HL-60/S4 (cell line): ENCODE measurements around the gene ADARB2.

ENCODE experiments used
- in situ Hi-C: fragments of 300-500 bp; cut with MboI; formaldehyde crosslinking; loops from 2 replicates; pipeline ENCODE4 v1.14.3; 2022; ENCODE audit warnings: low sequenced_read_pairs

ADARB2 gene

DNA sequence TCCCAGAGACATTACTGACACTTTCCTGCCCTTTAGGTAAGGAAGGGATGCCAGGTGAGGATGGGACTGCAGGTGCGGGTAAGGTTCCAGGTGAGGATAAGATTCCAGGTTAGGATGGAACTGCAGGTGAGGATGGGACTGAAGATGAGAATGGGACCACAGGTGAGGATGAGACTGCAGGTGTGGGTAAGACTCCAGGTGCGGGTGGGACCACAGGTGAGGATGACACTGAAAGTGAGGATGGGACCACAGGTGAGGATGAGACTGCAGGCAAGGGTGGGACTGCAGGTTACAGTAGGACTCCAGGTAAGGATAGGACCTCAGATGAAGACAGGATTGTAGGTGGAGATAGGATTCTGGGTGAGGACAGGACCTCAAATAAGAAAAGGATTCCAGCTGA lies 358.9 kb downstream of the ADARB2 start:
- in situ Hi-C loops: no loop called here

DNA sequence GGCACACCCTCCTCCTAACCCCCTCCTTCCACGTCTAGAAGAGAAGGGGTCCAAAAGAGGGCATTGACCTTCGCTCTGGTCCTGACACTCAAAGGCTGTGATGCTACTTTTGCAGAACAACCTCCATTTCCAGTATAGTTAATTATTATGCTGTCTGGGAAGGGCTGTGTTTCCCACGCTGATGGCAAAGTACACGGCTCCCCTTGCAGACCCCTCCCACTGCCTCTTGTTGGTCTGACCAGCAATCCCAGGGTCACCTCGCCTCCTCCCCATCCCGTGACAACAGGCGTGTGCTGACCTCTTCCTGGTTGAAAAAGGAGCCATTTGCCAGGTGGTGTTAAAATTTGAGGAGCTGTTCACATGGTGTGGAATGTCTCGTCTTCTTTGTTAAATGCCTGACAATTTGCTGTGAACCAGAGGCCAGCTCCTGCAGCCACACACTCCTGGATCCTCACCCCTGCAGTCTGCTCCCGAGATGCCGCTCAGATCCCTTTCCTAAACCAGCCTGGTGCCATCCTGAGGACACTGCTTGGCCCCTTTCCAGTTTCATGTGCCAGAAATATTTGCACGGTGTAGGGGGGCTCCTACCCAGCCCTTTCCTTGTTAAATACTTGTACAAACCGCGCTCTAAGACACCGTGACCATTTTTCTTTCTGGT lies 359.5 kb downstream of the ADARB2 start:
- in situ Hi-C loops: no loop called here

DNA sequence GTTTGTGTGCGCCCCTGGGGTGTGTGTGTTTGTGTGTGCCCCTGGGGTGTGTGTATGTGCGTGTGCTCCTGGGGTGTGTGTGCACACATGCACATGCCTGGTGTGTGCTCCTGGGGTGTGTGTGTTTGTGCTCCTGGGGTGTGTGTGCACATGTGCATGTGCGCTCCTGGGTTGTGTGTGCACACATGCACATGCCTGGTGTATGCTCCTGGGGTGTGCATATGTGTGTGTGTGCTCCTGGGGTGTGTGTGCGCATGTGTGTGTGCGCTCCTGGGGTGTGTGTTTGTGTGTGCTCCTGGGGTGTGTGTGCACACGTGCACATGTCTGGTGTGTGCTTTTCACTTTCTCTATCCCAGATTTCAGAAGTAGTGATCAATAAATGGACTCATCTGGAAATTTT lies 360.1 kb downstream of the ADARB2 start:
- in situ Hi-C loops: no loop called here

DNA sequence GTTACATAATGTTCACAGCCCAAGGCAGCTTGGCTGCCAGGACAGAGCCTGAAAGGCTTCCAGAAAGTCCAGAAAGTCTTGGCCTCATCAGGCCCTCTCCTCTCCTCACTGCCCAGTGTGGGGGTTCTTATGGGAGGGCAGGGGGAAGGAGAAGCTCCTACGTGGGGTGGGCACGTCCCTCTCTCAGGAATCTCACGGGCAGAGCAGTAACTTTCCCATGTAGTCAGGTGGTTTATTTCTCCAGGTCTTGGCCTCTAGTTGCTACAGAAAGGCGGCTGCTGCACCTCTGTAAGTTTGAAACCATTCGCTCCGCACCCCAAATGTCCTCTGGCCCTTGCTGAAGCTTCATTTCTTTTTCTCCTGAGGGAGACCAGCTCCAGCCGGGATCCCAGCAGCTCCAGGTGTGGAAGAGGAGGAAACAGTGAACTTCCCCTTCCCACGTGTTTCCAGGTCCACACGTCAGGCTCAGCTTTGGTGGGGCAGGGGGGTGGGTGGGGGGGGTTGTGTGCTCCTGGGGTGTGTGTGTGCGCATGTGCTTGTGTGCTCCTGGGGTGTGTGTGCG lies 360.9 kb downstream of the ADARB2 start:
- in situ Hi-C loops: no loop called here

DNA sequence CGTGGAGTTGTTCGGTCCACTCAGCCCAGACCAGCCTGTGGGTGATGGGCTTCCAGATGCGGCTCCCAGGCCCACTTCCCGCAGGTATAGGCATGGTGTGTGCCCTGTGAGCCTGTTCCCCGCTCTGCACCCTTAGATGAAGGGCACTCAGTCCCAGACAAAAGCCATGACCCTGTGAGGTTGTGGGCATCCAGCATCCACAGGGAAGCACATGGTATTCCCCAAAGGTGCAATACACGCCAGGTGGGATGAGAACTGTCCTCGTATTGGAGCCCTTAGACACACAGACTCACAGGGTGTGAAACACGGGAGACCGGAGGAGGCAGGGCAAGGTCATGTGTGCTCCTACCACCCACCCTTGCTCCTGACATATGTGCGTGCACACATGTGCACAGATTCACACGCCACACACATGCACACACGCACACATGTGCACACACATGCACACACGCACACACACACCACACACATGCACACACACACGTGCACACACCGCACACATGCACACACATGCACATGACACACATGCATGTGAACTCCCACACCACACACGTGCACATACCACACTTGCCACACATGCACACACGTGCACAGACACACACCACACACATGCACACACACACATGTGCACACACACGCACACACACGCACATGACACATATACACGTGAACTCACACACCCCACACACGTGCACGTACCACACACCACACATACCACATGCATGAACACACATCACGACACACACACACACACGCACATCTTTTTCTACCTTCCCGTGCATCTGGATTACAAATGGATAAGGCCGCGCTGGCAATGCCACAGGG lies 361.8 kb downstream of the ADARB2 start:
- in situ Hi-C loops: no loop called here

DNA sequence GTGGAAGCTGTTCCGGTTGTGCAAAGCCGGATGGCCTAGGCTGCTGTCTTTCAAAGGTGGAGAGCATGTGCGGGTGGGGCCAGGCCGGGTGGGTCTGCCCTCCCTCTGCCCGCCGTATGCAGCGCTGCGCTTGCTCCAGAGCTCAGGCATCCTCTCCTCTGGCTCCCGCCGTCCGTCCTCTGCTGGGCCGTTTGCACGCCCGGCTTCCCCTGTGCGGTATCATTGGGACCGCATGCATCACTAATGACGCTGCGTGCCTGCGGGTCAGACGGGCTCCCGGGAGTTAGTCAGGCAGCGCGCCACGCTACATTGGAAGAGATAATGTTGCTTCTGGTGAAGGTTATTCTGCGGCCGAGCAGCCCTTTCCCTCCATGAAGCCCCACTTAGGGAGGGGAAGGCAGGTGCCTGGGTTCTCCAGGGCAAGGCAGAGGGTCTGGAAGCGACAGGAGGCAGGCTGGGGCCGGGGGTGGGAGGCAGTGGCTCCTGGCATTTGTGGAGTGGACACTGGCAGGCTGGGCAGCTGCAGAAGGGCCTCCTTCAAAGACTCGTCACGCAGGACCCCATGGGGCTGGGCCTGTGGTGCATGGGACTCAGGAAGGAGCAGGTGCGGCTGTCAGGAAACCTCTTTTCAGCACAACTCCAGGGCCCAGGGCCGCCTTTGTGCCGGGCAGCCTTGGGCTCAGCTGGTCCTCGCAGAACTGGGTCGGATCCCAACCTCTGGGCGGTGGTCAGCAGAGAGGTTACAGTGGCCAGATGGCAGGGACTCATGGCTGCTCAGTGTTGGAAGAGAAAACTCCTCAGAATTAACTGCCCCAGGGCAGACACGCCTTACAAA lies 362.6 kb downstream of the ADARB2 start:
- in situ Hi-C loops: no loop called here

DNA sequence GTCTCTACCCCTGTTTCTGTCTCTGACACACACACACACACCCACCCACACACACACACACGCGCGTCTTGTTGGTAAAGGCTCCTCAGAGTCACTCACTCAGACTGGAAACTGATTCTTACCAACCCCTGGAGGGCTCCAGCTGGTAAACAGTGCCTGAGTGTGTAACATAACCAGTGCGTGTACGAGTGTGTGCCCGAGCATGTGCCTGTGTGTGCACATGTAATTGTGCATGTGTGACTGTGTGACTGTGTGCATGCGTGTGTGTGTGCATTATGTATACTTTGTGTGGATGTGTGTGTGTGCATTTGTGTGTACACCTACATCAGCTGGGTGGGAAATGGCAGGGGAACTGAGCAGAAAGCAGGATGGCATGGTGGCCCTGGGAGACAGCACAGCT lies 364.0 kb downstream of the ADARB2 start:
- in situ Hi-C loops: no loop called here

DNA sequence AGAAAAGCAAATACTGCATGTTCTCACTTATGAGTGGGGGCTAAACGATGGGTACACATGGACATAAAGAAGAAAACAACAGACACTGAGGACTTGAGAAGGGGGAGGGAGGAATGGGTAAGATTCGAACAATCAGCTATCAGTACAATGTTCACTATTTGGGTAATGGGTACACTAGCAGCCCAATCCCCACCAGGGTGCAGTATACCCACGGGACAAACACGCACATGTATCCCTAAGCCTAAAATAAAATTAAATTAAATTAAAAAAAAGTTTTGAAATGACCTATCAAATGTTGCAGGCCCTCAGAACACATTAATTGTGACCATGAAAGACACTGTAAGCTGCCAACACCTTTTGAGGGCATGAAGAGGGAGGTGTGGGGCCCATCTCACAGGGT lies 365.1 kb downstream of the ADARB2 start:
- in situ Hi-C loops: no loop called here

DNA sequence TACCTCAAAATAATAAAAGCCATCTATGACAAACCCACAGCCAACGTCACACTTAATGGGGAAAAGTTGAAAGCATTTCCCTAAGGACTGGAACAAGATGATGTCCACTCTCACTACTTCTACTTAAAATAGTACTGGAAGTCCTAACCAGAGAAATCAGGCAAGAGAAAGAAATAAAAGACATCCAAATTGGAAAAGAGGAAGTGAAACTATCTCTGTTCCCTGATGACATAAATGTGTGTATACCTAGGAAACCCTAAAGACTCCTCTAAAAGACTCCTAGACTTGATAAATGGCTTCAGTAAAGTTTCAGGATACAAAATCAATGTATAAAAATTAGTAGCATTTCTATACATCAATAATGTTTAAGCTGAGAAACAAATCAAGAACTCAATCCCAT lies 367.0 kb downstream of the ADARB2 start:
- in situ Hi-C loops: no loop called here

DNA sequence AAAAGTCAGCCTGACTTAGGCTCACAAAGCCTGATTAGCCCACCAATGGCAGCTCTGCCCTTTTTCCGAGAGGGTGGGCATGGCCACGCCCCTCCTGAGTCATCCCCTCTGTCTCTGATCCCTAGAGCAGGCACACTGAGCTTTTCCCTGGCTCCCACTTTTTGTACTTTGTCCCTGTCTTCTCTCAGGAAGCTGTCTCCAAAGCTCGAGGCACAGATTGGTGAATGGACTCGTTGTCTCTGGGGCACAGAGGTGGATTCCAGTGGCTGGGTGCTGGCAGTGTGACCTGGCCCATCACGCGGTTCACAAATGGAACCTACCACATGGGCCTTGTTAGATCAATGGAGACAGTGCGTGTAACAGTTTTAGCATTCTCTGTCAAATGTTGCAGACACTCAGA lies 367.7 kb downstream of the ADARB2 start:
- in situ Hi-C loops: no loop called here

DNA sequence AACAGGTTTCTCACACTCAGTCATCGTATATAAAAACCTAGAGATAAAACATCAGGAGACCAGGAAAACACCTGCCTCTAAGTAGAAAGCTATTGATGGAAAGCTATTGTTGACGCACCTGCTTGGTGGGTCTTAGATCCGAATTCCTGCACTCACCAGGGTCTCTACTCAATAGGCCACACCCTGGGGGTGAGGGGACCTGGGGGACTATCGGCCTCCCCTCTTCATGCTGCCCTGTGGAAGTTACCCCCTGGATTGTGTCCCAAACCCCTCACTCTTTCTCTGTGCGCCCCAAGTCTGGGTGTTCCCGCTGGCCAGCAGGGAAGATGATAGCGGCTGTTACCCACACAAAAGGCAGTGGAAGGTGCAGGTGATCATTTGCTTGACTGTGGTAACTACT lies 368.1 kb downstream of the ADARB2 start:
- in situ Hi-C loops: no loop called here

DNA sequence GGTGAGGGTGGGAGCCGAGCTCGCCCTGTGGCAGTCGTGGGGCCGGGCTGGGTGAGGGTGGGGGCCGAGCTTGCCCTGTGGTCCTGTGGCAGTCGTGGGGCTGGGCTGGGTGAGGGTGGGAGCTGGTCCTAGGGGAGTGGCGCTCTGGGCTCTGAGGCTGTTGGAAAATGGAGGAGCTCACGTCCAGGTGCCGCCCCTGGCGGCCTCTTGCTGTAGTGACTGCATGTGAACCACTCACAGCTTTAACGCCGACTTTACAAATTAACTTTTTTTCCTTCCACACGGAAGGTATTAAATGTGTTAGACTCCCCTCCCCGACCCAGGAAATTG lies 368.5 kb downstream of the ADARB2 start:
- in situ Hi-C loops: no loop called here

DNA sequence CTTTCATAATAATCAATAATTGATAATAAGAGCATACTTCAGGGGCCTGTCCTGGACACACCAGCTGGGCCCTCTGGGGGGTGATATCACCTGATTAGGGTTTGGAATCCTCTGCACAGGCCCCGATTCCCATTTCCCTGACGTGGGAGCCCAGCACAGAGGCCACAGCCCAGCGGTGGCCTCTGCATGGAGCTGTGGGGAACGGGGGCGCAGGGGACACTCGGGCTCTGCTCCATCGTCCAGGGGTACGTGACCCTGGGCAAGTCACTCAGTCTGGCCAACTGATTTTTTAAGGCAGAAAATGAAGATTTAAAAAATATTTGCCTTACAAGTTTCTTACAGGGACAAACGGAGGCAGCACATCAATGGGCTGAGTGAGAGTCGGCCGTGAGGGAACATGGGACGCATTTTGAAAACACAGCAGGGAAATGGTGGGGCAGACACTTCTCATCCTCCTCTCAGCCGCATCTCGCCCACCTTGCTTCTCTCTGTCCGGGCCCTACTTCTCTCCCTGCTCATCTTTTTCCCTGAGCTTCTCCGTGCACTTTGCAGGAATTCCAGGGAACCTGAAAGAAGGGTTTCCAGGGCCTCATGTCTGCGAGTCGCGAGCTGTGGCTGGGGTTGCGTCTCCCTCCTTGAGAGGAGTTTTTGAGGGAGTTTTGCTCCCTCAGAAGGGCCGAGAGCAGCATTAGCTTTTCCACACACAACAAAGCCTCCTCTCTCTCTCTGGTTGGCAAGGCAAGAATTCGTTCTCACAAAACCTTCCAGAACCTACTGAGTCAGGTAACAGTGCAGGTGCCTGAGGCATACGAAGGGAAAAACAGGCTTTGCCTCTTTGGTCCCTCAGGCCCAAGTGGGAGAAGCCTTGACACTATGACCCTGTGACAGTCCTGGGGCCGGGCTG lies 369.1 kb downstream of the ADARB2 start:
- in situ Hi-C loops: no loop called here

DNA sequence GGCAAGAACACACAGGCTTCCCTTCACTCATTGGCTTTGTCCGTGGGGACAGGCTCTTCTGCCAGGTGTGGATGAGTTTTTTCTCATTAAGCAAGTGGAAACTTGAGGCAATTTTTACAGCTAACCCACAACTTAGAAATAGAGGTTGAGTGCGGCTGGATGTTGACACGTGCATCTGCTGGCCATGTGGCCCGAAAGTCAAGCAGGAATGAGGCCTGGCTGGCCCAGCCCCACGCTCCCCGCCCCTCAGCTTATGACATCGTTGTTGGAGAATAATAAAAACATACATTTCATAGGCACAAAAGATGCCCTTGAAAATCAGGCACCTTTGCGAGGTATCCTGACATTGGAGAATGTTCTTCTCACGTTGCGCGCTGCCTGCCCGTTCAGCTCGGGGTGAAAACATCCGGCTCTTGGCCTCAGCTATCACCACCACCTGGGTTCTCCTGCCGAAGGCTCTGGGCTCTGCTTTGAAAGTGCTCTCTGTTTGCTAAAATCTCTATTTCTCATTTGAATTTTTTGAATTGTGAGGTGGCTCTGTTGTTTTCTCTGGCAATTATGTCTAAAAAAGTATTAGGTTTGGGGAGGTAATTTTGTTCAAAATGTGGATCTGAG lies 370.4 kb downstream of the ADARB2 start:
- in situ Hi-C loops: no loop called here

DNA sequence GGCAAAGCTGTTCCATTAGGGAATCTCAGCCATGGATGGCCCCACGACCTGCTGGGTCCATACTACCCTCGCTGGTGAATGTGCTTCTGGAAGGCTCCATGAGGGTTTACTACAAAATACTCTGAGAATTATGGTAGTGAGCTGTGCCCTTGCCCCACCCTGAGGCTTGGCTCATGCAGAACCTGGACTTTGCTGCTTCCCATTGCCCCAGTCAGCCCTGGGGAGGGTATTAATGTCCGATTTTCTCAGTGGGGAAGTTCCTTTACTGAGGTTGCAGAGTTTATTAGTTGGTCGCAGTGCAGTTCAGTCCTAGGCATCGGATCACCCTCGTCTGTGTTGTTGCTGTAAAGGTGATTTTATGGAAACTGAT lies 371.0 kb downstream of the ADARB2 start:
- in situ Hi-C loops: no loop called here

DNA sequence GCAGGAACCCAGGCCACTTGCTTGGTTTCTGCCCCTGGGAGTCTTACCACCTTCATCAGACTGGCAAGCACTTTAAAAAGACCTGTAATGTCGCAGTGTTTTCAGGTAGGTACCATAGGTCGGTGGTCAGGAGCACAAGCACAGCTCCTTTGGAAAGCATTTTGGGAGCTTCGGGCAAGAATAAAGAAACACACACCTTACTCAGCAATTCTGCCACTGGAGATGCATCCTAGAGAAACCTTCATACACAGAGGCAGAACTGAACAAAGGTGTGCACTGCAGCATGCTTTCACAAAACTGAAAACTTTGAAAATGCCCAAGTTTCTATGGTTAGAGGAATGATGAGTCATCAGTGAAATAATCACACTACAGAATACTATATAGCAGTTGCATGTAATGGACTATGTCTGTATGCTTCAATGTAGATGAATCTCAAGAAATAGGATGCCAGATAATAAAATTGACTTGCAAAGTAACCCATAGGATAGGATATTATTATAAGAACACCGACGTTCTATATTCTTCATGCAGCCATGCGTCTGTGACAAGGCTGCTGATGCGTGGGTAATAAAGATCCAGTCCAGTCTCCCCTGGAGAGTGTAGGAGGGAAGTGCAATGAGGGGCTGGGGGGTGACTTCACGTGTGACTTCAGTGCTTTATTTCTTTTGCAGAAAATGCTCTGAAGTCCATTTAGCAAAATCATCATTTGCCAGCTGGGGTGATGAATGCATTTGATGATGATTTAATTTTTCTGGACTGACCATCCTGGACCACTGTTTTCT lies 371.6 kb downstream of the ADARB2 start:
- in situ Hi-C loops: no loop called here

DNA sequence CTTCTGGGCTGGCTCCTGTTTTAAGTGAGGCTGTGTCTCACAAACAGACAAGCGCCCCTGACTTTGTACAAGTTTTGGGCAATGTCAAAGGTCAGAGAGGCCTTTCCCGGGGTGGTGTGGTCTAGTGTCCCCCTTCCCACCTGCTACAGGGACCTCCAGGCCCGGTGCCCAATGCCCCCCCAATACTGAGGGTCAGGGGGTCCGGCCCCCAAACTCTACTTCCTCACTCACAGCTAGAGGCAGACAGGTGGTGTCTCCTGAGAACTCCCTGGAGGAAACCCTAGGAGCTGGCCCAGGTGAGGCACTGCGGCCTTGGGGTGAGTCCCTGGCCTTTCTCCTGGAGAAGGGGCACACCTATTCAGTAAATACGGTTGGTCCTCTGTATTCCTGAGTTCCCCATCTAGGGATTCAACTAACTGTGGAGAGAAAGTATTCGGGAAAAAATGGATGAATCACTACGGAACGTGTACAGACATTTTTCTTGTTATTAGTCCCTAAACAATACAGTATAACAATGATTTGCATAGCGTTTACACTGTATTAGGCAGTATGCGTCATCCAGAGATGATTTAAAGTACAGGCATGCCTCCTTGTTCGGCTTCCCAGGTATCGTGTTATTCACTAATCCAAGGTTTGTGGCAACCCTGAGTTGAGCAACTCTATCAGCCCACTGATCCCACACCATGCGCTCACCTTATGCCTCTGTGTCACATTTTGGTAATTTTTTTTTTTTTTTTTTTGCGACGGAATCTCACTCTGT lies 373.0 kb downstream of the ADARB2 start:
- in situ Hi-C loops: no loop called here

DNA sequence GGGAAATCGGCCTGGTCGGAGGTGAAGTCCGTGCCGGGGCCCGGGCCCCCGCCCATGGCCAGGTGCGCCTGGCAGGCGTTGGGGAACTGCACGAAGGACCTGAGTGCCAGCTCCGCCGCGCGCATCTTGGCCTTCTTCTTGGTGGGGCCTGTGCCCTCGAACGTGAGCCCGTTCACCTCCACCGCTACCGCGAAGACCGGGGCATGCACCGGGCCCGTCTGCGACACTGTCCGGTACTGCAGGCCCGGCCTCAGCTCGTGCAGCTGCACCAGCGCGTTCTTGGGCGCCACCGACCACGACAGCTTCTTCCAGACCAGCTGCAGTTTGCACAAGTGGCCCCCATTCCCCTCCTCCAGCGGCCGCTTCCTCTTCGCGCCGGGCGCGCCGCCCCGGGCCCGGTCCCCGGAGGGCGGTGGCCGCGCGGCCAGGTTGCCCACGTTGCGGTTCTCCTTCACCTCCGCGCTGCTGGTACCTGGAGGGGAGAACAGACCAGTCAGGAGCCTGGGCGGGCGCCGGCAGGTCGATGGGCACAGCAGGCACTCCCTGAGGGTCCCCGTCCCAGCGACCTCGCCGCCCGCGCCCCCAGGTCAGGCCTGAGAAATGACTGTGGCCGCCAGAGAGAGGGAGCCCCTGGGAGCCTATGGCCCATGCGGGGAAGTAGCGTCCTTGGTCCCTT lies 373.7 kb downstream of the ADARB2 start:
- in situ Hi-C loops: no loop called here
